Fibroblast of lung (primary cell): ENCODE data around the gene ANKH.

Experiments used
- EZH2 ChIP-seq: IDR thresholded peaks from 2 replicates; pipeline ENCODE4 v1.5.1; 2012; ENCODE audit warnings: low read length, control low read depth, mild to moderate bottlenecking; ENCODE audit errors: missing control alignments
- TF ChIP-seq, protein P1 (sequence below), 2 donors: IDR thresholded peaks in 1 of 2; conservative IDR thresholded peaks in 1 of 2; 1 replicate in 1 of 2; 2 replicates in 1 of 2; pipeline ENCODE4 v1.5.1; 2011 to 2012; ENCODE audit warnings: low read length in 2 of 2, control low read depth in 1 of 2, inconsistent platforms in 1 of 2, low read depth in 1 of 2, mild to moderate bottlenecking in 1 of 2

- TF ChIP-seq, protein P1, sequence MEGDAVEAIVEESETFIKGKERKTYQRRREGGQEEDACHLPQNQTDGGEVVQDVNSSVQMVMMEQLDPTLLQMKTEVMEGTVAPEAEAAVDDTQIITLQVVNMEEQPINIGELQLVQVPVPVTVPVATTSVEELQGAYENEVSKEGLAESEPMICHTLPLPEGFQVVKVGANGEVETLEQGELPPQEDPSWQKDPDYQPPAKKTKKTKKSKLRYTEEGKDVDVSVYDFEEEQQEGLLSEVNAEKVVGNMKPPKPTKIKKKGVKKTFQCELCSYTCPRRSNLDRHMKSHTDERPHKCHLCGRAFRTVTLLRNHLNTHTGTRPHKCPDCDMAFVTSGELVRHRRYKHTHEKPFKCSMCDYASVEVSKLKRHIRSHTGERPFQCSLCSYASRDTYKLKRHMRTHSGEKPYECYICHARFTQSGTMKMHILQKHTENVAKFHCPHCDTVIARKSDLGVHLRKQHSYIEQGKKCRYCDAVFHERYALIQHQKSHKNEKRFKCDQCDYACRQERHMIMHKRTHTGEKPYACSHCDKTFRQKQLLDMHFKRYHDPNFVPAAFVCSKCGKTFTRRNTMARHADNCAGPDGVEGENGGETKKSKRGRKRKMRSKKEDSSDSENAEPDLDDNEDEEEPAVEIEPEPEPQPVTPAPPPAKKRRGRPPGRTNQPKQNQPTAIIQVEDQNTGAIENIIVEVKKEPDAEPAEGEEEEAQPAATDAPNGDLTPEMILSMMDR (conservative IDR thresholded peaks at IDR 0.05 in 1 of 2, IDR thresholded peaks at IDR 0.05 in 1 of 2; ENCODE audit: low read depth in 1 of 2, low read length in 2 of 2): no peak
- TF ChIP-seq EZH2: no peak
These were observed 117.6 kb downstream of the ANKH start for GRCh38 chr5:14753947-14754346.
